ENCODE results near the gene COL8A2.

COL8A2 gene

DNA sequence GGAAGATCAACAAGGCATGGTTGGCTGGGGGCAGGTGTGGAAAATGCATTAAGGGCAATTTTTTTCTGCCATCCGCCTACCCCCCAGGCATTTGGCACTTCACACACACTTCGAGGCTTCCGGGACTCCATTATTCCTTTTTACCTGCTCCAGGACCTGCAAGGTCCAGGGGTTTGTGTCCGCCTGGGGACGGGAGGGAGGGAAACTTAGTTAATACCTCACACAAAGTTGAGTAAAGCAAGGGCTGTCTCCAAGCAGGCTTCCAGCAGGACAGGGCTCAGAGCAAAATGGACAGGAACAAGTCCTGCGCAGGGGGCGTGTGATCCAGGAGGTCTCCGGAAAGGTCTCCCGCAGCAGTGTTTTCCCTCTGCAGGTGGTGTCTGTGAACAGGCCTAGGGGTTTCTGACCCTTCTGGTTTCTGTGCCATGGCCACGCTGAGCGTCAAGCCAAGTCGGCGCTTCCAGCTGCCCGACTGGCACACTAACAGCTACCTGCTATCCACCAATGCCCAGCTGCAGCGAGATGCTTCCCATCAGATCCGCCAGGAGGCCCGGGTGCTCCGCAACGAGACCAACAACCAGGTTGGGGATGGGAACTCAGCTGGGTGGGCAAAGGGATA, 40.4 kb downstream of the COL8A2 start:
- no peak overlapping the region for H3K27ac ChIP-seq
- H3K27me3 ChIP-seq (ENCODE audit: insufficient read depth, low read depth): no peaks in the 10 kb centered on the region
- peaks cover 7% of the 10 kb centered on the region; the same call in 1 of the 2 replicates for H3K79me2 ChIP-seq (ENCODE audit: insufficient read depth, low read depth)
- H3K4me1 ChIP-seq (ENCODE audit: low read depth, poor library complexity, severe bottlenecking): peaks cover 3% of the 10 kb centered on the region
- no peak overlapping the region for H3K9ac ChIP-seq
- no peaks in the 10 kb centered on the region for H4K20me1 ChIP-seq (ENCODE audit: insufficient read depth)
- H3K4me2 ChIP-seq: no peak overlapping the region
- no peak overlapping the region for H2AFZ ChIP-seq (ENCODE audit: low read depth)
- H3K4me3 ChIP-seq (IDR thresholded peaks at IDR 0.05; ENCODE audit: insufficient read depth, low read depth, low read length): no peak overlapping the region
- TF ChIP-seq, protein P1, sequence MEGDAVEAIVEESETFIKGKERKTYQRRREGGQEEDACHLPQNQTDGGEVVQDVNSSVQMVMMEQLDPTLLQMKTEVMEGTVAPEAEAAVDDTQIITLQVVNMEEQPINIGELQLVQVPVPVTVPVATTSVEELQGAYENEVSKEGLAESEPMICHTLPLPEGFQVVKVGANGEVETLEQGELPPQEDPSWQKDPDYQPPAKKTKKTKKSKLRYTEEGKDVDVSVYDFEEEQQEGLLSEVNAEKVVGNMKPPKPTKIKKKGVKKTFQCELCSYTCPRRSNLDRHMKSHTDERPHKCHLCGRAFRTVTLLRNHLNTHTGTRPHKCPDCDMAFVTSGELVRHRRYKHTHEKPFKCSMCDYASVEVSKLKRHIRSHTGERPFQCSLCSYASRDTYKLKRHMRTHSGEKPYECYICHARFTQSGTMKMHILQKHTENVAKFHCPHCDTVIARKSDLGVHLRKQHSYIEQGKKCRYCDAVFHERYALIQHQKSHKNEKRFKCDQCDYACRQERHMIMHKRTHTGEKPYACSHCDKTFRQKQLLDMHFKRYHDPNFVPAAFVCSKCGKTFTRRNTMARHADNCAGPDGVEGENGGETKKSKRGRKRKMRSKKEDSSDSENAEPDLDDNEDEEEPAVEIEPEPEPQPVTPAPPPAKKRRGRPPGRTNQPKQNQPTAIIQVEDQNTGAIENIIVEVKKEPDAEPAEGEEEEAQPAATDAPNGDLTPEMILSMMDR (conservative IDR thresholded peaks at IDR 0.05; ENCODE audit: low read depth, low read length): no peak
- no peaks in the 10 kb centered on the region for H3K36me3 ChIP-seq (ENCODE audit: insufficient read depth)

DNA sequence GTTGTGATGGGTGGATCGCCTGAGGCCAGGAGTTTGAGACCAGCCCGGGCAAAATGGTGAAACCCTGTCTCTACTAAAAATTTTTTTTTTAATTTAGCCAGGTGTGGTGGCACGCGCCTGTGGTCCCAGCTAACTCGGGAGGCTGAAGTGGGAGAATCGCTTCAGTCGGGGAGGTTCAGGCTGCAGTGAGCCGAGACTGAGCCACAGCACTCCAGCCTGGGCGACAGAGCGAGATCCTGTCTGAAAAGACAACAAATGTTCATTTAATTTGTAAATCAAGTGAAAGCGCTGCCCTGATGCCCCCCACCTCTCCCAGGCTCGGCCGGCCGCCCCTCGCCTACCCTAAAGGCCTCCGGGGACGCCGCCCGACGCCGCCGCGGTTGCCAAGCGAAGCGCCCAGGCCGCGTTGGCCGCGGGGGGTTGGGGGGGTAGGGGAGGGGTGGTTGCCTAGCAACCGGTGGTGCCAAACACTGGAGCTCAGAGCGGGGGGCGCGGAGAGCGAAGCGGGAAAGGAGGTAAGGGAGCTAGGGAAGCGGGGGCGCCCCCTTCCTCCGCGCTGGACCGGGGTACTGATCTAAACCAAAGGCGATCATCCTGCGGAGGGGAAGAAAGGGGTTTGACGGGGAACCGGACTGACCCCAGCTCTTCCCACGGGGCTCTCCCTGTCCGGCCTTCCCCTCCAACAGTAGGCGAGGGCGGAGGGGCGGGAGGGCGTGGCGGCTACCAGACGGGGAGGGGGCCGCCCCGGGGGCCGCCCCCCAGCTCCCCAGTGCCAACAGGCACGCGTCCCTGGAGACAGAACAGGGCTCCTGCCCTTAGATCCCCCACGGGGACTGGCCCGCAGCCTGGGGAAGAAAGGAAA, 41.2 kb downstream of the COL8A2 start, which contains the start of gene TEKT2:
Gene TEKT2 (plus strand): TSS at position 460 of the 862 bp plus-strand sequence. CDS start 828 bp downstream, outside the sequence.
- H4K20me1 ChIP-seq (ENCODE audit: insufficient read depth): no peaks in the 10 kb centered on the region
- TF ChIP-seq, protein P1 (conservative IDR thresholded peaks at IDR 0.05; ENCODE audit: low read depth, low read length): no peak
- H3K4me2 ChIP-seq: no peak within 1 kb of the TSS
- H2AFZ ChIP-seq (ENCODE audit: low read depth): no peak within 1 kb of the TSS
- H3K79me2 ChIP-seq (ENCODE audit: insufficient read depth, low read depth): no peaks in the 10 kb centered on the region
- no peaks in the 10 kb centered on the region for H3K27me3 ChIP-seq (ENCODE audit: insufficient read depth, low read depth)
- no peak within 1 kb of the TSS for H3K4me3 ChIP-seq (IDR thresholded peaks at IDR 0.05; ENCODE audit: insufficient read depth, low read depth, low read length)
- H3K4me1 ChIP-seq (ENCODE audit: low read depth, poor library complexity, severe bottlenecking): peaks cover 3% of the 10 kb centered on the region
- no peak within 1 kb of the TSS for H3K27ac ChIP-seq
- H3K9ac ChIP-seq: no peak within 1 kb of the TSS
- H3K36me3 ChIP-seq (ENCODE audit: insufficient read depth): no peaks in the 10 kb centered on the region

DNA sequence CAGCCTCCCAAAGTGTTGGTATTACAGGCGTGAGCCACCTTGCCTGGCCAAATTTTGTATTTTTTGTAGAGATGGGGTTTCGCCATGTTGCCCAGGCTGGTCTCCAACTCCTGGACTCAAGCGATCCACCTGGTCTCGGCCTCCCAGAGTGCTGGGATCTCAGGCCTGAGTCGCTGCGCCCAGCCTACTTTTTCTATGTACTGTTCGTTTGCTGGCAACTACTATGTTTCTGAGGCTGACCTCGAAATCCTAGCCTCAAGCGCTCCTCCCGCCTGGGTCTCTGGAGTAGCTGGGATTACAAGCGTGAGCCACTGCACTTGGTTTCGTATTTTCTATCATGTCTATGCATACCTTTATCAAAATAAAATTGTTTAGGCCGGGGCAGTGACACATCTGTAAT, 41.8 kb downstream of the COL8A2 start:
- Histone ChIP-seq H3K36me3 (ENCODE audit: insufficient read depth) (no peaks in the 10 kb centered on the region), H3K4me1 (ENCODE audit: low read depth, poor library complexity, severe bottlenecking) (peaks cover under 1% of the 10 kb centered on the region), H3K27me3 (ENCODE audit: insufficient read depth, low read depth) (no peaks in the 10 kb centered on the region), H3K79me2 (ENCODE audit: insufficient read depth, low read depth) (no peaks in the 10 kb centered on the region), H3K4me3 (IDR thresholded peaks at IDR 0.05; ENCODE audit: insufficient read depth, low read depth, low read length) (no peak overlapping the region), H2AFZ (ENCODE audit: low read depth) (no peak overlapping the region), H3K4me2 (no peak overlapping the region), H3K9ac (no peak overlapping the region), H3K27ac (no peak overlapping the region), H4K20me1 (ENCODE audit: insufficient read depth) (no peaks in the 10 kb centered on the region)
- TF ChIP-seq, protein P1 (conservative IDR thresholded peaks at IDR 0.05; ENCODE audit: low read depth, low read length): no peak

DNA sequence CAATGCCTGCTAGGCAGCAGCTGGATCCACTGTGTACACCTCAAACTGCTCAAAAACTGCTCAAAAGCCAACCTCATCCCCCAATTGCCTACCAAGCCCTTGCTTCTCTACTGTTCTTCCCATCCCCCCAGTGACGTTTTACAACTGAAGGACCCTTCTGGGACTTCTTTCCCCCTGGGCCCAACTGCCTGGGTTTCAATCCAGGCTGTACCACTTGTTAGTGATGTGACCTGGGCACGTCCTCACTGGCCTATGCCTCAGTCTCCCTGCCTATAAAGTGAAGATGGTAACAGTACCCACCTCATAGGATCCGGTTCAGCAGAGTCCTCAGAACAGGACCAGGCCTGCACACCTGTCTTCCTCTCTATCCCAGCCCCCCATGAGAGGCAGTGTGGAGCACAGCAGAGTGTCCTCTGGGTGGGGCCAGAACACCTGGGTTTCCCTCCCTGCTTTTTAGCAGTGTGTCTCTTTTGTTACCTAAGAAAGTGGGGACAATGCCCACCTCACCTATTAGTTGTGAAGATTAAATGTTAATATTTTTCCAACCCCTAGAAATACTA, 43.0 kb downstream of the COL8A2 start:
- no peak overlapping the region for H2AFZ ChIP-seq (ENCODE audit: low read depth)
- TF ChIP-seq, protein P1 (conservative IDR thresholded peaks at IDR 0.05; ENCODE audit: low read depth, low read length): no peak
- no peak overlapping the region for H3K4me2 ChIP-seq
- H3K27ac ChIP-seq: no peak overlapping the region
- H3K79me2 ChIP-seq (ENCODE audit: insufficient read depth, low read depth): no peaks in the 10 kb centered on the region
- no peaks in the 10 kb centered on the region for H3K27me3 ChIP-seq (ENCODE audit: insufficient read depth, low read depth)
- no peak overlapping the region for H3K4me3 ChIP-seq (IDR thresholded peaks at IDR 0.05; ENCODE audit: insufficient read depth, low read depth, low read length)
- H3K4me1 ChIP-seq (ENCODE audit: low read depth, poor library complexity, severe bottlenecking): no peaks in the 10 kb centered on the region
- H3K9ac ChIP-seq: no peak overlapping the region
- no peaks in the 10 kb centered on the region for H3K36me3 ChIP-seq (ENCODE audit: insufficient read depth)
- H4K20me1 ChIP-seq (ENCODE audit: insufficient read depth): no peaks in the 10 kb centered on the region
